GM23338 (cell line): Measurements from ENCODE around the gene GARS1. TPM values are rescaled to one million over a fixed set of nuclear protein-coding genes. Genes with fewer than 3 reads are reported as not detected.

Source experiments
- ATAC-seq: fragments of 200-7000 bp; cut with Tn5 transposase; 3 replicates; pipeline ENCODE4 v1.9.1; 2020
- DNase-seq: peaks from one replicate; pipeline ENCODE4 v3.0.0-alpha.2; 2015; ENCODE audit warnings: low spot score
- H2AFZ ChIP-seq: fragments of 200-600 bp; sonication (generic); 2 replicates; pipeline ENCODE4 v1.8.0; 2016; ENCODE audit warnings: antibody characterized with exemption, mild to moderate bottlenecking, moderate library complexity
- H3F3A ChIP-seq: fragments of 200-600 bp; sonication (generic); replicated peaks from 2 replicates; pipeline ENCODE4 v1.8.0; 2017; ENCODE audit warnings: antibody characterized with exemption, mixed run types, low read depth
- H3K27ac ChIP-seq: fragments of 200-600 bp; sonication (generic); 2 replicates; pipeline ENCODE4 v1.6.1; 2016; ENCODE audit warnings: low read depth
- H3K27me3 ChIP-seq: fragments of 200-600 bp; sonication (generic); 2 replicates; pipeline ENCODE4 v1.8.0; 2016; ENCODE audit warnings: mild to moderate bottlenecking, mixed run types, moderate library complexity; ENCODE audit not compliant: insufficient read depth
- H3K36me3 ChIP-seq: fragments of 200-600 bp; sonication (generic); 2 replicates; pipeline ENCODE4 v1.8.0; 2016; ENCODE audit warnings: mild to moderate bottlenecking; ENCODE audit not compliant: insufficient read depth
- H3K4me1 ChIP-seq: fragments of 200-600 bp; sonication (generic); 2 replicates; pipeline ENCODE4 v1.8.0; 2016; ENCODE audit warnings: mild to moderate bottlenecking, moderate library complexity; ENCODE audit not compliant: insufficient read depth
- H3K4me2 ChIP-seq: fragments of 200-600 bp; sonication (generic); 2 replicates; pipeline ENCODE4 v1.7.1; 2017; ENCODE audit warnings: mixed run types
- H3K4me3 ChIP-seq: fragments of 200-600 bp; sonication (generic); 2 replicates; pipeline ENCODE4 v1.6.1; 2016; ENCODE audit warnings: mixed run types
- H3K79me2 ChIP-seq: fragments of 200-600 bp; sonication (generic); replicated peaks from 2 replicates; pipeline ENCODE4 v1.8.0; 2017; ENCODE audit warnings: mild to moderate bottlenecking; ENCODE audit not compliant: insufficient read depth
- H3K9me2 ChIP-seq: fragments of 200-600 bp; sonication (generic); 2 replicates; pipeline ENCODE4 v1.8.0; 2017; ENCODE audit not compliant: insufficient read depth
- H4K20me1 ChIP-seq: fragments of 200-600 bp; sonication (generic); replicated peaks from 2 replicates; pipeline ENCODE4 v1.8.0; 2017; ENCODE audit warnings: mild to moderate bottlenecking; ENCODE audit not compliant: insufficient read depth
- H3K27ac Mint-ChIP-seq: 2 replicates; pipeline ENCODE4 v1.8.0; 2020; ENCODE audit warnings: inconsistent platforms, mild to moderate bottlenecking, moderate library complexity, mixed read lengths
- H3K27me3 Mint-ChIP-seq: 3 replicates; pipeline ENCODE4 v1.8.0; 2022; ENCODE audit warnings: low read depth, mild to moderate bottlenecking, moderate library complexity, mixed read lengths, inconsistent platforms; ENCODE audit not compliant: insufficient read depth, poor library complexity
- H3K36me3 Mint-ChIP-seq: 3 replicates; pipeline ENCODE4 v1.8.0; 2021; ENCODE audit warnings: low read depth, mild to moderate bottlenecking, inconsistent platforms, moderate library complexity, mixed read lengths
- H3K4me1 Mint-ChIP-seq: 3 replicates; pipeline ENCODE4 v1.8.0; 2020; ENCODE audit warnings: mild to moderate bottlenecking, inconsistent platforms, mixed read lengths
- H3K4me3 Mint-ChIP-seq: 3 replicates; pipeline ENCODE4 v1.8.0; 2021; ENCODE audit warnings: moderate library complexity, mild to moderate bottlenecking, inconsistent platforms, mixed read lengths
- H3K9me3 Mint-ChIP-seq: 3 replicates; pipeline ENCODE4 v1.8.0; 2020; ENCODE audit warnings: moderate library complexity, mild to moderate bottlenecking, inconsistent platforms, mixed read lengths
- CREB1 ChIP-seq: fragments of 250-450 bp; sonication (Bioruptor Pico); IDR thresholded peaks from 2 replicates; pipeline ENCODE4 v1.5.0; 2020; ENCODE audit warnings: low read depth, mild to moderate bottlenecking, moderate library complexity
- CTCF ChIP-seq, 2 experiments: fragments of 200-600 bp in 1 of 2; sonication (generic) in 1 of 2; conservative IDR thresholded peaks; 2 replicates each; pipeline versions ENCODE4 v1.5.1 to v1.6.1; 2016 to 2017; ENCODE audit warnings: antibody characterized with exemption in 2 of 2, low read depth in 2 of 2, mild to moderate bottlenecking in 2 of 2, moderate library complexity in 1 of 2
- EZH2 ChIP-seq: fragments of 200-600 bp; sonication (generic); IDR thresholded peaks from one replicate; pipeline ENCODE4 v1.8.0; 2017; ENCODE audit warnings: antibody characterized with exemption, mild to moderate bottlenecking, low read depth; ENCODE audit not compliant: unreplicated experiment
- EZH2phosphoT487 ChIP-seq: fragments of 200-600 bp; sonication (generic); IDR thresholded peaks from one replicate; pipeline ENCODE4 v1.8.1; 2018; ENCODE audit warnings: antibody characterized with exemption; ENCODE audit not compliant: unreplicated experiment
- JUNB ChIP-seq: IDR thresholded peaks from one replicate; pipeline ENCODE4 v1.6.1; 2016; ENCODE audit warnings: antibody characterized with exemption; ENCODE audit not compliant: unreplicated experiment
- POLR2AphosphoS5 ChIP-seq: IDR thresholded peaks from 2 replicates; pipeline ENCODE4 v1.6.1; 2016; ENCODE audit warnings: antibody characterized with exemption, low read depth
- REST ChIP-seq: IDR thresholded peaks from one replicate; pipeline ENCODE4 v1.6.1; 2018; ENCODE audit warnings: antibody characterized with exemption; ENCODE audit not compliant: unreplicated experiment
- polyA plus RNA-seq: library from polyadenylated mRNA; unstranded; fragments of >200 nt; fragmentation: Nextera tagmentation; extraction: Ambion mirVana; gene quantifications from 2 replicates; pipeline ENCODE4 v1.2.1, GENCODE V29; 2016
- total RNA-seq: library from RNA; depleted of rRNA; stranded (reverse); fragments of >200 nt; shearing (Covaris generic); gene quantifications from 2 replicates; pipeline ENCODE4 v1.2.3, GENCODE V29; 2014

The GARS1 gene
- total and polyA plus RNA-seq, 2 experiments from 2014 or later, result 207 to 241 TPM

- Histone ChIP-seq H3K27ac (no peak overlapping the region), H3K4me2 (peak overlapping the region; percentile 92), H3K79me2 (no peaks in the 10 kb centered on the region), H3F3A (no peaks in the 10 kb centered on the region), H4K20me1 (no peaks in the 10 kb centered on the region), H3K4me3 (peak overlapping the region; percentile 75), H2AFZ (peak overlapping the region; percentile 89), H3K27me3 (peaks cover 59% of the 10 kb centered on the region), H3K9me2 (no peaks in the 10 kb centered on the region), H3K36me3 (no peaks in the 10 kb centered on the region), H3K4me1 (peaks cover 15% of the 10 kb centered on the region; the same call in 1 of the 2 replicates)
- DNase-seq, result peak; percentile 58
- peaks cover 35% of the 10 kb centered on the region for H3K27me3 Mint-ChIP-seq
- TF ChIP-seq CREB1 (CRISPR knock-in tag) (no peak), JUNB (no peak), CTCF (conservative IDR thresholded peaks at IDR 0.05; ENCODE audit: low read depth in 2 of 2) (no peak), REST (no peak), EZH2phosphoT487 (no peak), EZH2 (peak; percentile 34)
- ATAC-seq, result peak; percentile 50
- no peak overlapping the region for H3K27ac Mint-ChIP-seq
- H3K9me3 Mint-ChIP-seq, result no peaks in the 10 kb centered on the region
- H3K4me1 Mint-ChIP-seq, result peaks cover 42% of the 10 kb centered on the region
- no peaks in the 10 kb centered on the region; the same call in 2 of the 3 replicates for H3K36me3 Mint-ChIP-seq
- peak overlapping the region; percentile 79 for H3K4me3 Mint-ChIP-seq
Measured at GRCh38 chr7:30681815-30682211, 87.1 kb downstream of the GARS1 start.

GRCh38 chr7:30682212-30683083 lies 87.8 kb downstream of the GARS1 start, which contains the start of gene CRHR2:
TSS of gene CRHR2 (minus strand) at chr7:30682456. CDS start at chr7:30682280, 176 bp downstream.
- Histone ChIP-seq H3K79me2 (no peaks in the 10 kb centered on the region), H2AFZ (peak within 1 kb of the TSS; percentile 89), H3K4me1 (peaks cover 15% of the 10 kb centered on the region; the same call in 1 of the 2 replicates), H3K9me2 (no peaks in the 10 kb centered on the region), H3K36me3 (no peaks in the 10 kb centered on the region), H4K20me1 (no peaks in the 10 kb centered on the region), H3K4me2 (peak within 1 kb of the TSS; percentile 92), H3K27me3 (peaks cover 59% of the 10 kb centered on the region), H3F3A (no peaks in the 10 kb centered on the region), H3K27ac (no peak within 1 kb of the TSS), H3K4me3 (peak within 1 kb of the TSS; percentile 75)
- ATAC-seq, result peak; percentile 81
- H3K9me3 Mint-ChIP-seq, result no peaks in the 10 kb centered on the region
- H3K4me1 Mint-ChIP-seq, result peaks cover 42% of the 10 kb centered on the region
- peaks cover 36% of the 10 kb centered on the region for H3K27me3 Mint-ChIP-seq
- peak; percentile 76 for DNase-seq
- no peaks in the 10 kb centered on the region; the same call in 2 of the 3 replicates for H3K36me3 Mint-ChIP-seq
- TF ChIP-seq CTCF (conservative IDR thresholded peaks at IDR 0.05; ENCODE audit: low read depth in 2 of 2) (peak; percentile 67), CREB1 (CRISPR knock-in tag) (0 out of 2 replicates have a peak, but pooled peaks have one; percentile 31), POLR2AphosphoS5 (no peak)
- no peak within 1 kb of the TSS for H3K27ac Mint-ChIP-seq
- peak within 1 kb of the TSS; percentile 79 for H3K4me3 Mint-ChIP-seq
